NCI-H2196 treated with DMSO at 0.1 percent for 48 hours (cell line): ENCODE measurements around the gene NELFB.

Experiments used
- DNase-seq: peaks from one replicate; lab custom pipeline; 2025; ENCODE audit not compliant: unreplicated experiment; lab: John Stamatoyannopoulos, UW

The NELFB gene

GRCh38 chr9:137302449-137303150 lies 47.5 kb downstream of the NELFB start:
- no peak for DNase-seq

GRCh38 chr9:137303151-137303892 lies 48.2 kb downstream of the NELFB start:
- no peak for DNase-seq

GRCh38 chr9:137303893-137304382 lies 48.8 kb downstream of the NELFB start:
- DNase-seq = no peak

- DNase-seq = no peak
Measured at GRCh38 chr9:137304383-137305059, 49.4 kb downstream of the NELFB start.

GRCh38 chr9:137305060-137305797 lies 50.1 kb downstream of the NELFB start:
- DNase-seq = peak; percentile 82

GRCh38 chr9:137305798-137306065 lies 50.6 kb downstream of the NELFB start:
- no peak for DNase-seq

GRCh38 chr9:137306066-137306849 lies 51.1 kb downstream of the NELFB start:
- DNase-seq = no peak

- DNase-seq = no peak
Measured at GRCh38 chr9:137306850-137307254, 51.7 kb downstream of the NELFB start.

- no peak for DNase-seq
Measured at GRCh38 chr9:137307255-137308056, 52.3 kb downstream of the NELFB start.

- no peak for DNase-seq
Measured at GRCh38 chr9:137308057-137308619, 53.0 kb downstream of the NELFB start.

GRCh38 chr9:137309368-137310188 lies 54.5 kb downstream of the NELFB start:
- no peak for DNase-seq

GRCh38 chr9:137310189-137311052 lies 55.3 kb downstream of the NELFB start:
- DNase-seq = peak; percentile 16

GRCh38 chr9:137311171-137311985 lies 56.3 kb downstream of the NELFB start:
- DNase-seq = peak; percentile 54

- no peak for DNase-seq
Measured at GRCh38 chr9:137311986-137312851, 57.1 kb downstream of the NELFB start.

GRCh38 chr9:137312852-137313325 lies 57.8 kb downstream of the NELFB start:
- no peak for DNase-seq
